Activated T-helper 1 cell treated with anti-CD3 and anti-CD28 coated beads, Interleukin-12 subunit alpha, Interleukin-12 subunit beta, Interleukin-2, Interleukin-4 antibody, amounts not matched to agents 30 ng/mL and 10 ng/mL and 1 ng/mL, durations not matched to agents 14 hours and 24 hours and 36 hours (primary cell): ENCODE measurements around the gene VPS37D. TPM values are rescaled to one million over a fixed set of nuclear protein-coding genes. Genes with fewer than 3 reads are reported as not detected.
A peak's percentile ranks its signal among the peaks of the same experiment; 100 is the strongest.
"Not testable (repeated sequence)": the region's sequence is repeated elsewhere in the genome, so short reads cannot be mapped to it uniquely, and the experiment has no call there.

Experiments used
- DNase-seq: peaks from one replicate; pipeline ENCODE4 v3.0.0; 2021; ENCODE audit warnings: low spot score
- H3K27ac Mint-ChIP-seq: one replicate; pipeline ENCODE4 v1.8.0; 2021; ENCODE audit warnings: mild to moderate bottlenecking, mixed read lengths
- H3K27me3 Mint-ChIP-seq: one replicate; pipeline ENCODE4 v1.8.0; 2022; ENCODE audit warnings: mild to moderate bottlenecking, moderate library complexity, mixed read lengths; ENCODE audit not compliant: insufficient read depth
- H3K36me3 Mint-ChIP-seq: one replicate; pipeline ENCODE4 v1.8.0; 2021; ENCODE audit warnings: low read depth, mixed read lengths
- H3K4me1 Mint-ChIP-seq: one replicate; pipeline ENCODE4 v1.8.0; 2021; ENCODE audit warnings: low read depth, mixed read lengths
- H3K4me3 Mint-ChIP-seq: one replicate; pipeline ENCODE4 v1.8.0; 2021; ENCODE audit warnings: mild to moderate bottlenecking, moderate library complexity, mixed read lengths
- H3K9me3 Mint-ChIP-seq: one replicate; pipeline ENCODE4 v1.8.0; 2021; ENCODE audit warnings: mixed read lengths
- intact Hi-C: fragments of 100-400 bp; cut with micrococcal nuclease; formaldehyde crosslinking; loops from one replicate; pipeline ENCODE4 v1.15.1; 2024
- total RNA-seq: library from RNA; stranded (reverse); gene quantifications from 2 replicates; pipeline ENCODE4 v1.2.3, GENCODE V29; 2022

VPS37D gene
- 0.18 and 0.34 TPM in 2 replicates for total RNA-seq

- Mint-ChIP-seq H3K27me3 (peaks cover 36% of the 10 kb centered on the region), H3K36me3 (no peaks in the 10 kb centered on the region), H3K4me3 (peak within 1 kb of the TSS; percentile 78), H3K9me3 (peaks cover 5% of the 10 kb centered on the region), H3K4me1 (peaks cover 7% of the 10 kb centered on the region), H3K27ac (no peak within 1 kb of the TSS)
- DNase-seq = peak; percentile 91
- intact Hi-C loops = loop anchor here (1.0 kb wide), 8 partner anchors 16 to 145 kb away; partner anchors contain the start of genes ABHD11, BAZ1B, BCL7B and BUD23
Observed at GRCh38 chr7:73667344-73668102, at the start of gene VPS37D. VPS37D (plus strand) TSS chr7:73667831; CDS start chr7:73667959, 128 bp downstream.

DNA sequence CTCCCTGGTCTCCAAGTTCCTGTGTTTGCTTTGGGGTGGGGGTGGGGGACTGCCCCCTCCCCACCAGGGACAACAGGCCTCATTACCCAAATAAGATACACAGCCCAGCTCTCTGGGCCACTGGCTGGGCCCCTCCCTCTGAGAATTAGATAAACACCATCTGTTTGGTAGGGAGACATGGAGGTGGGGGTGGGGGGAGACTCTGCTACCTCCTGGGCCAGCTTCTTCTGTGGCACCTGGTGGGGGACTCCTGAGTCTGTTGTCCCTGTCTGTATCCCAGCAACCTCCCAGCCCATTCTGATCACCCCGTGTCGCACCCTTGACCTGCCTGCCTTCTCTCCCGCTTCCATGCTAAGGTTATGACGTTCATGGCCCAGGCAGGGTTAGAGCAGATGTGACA, 49.1 kb upstream of the VPS37D start:
- H3K27me3 Mint-ChIP-seq = peaks cover 30% of the 10 kb centered on the region
- intact Hi-C loops = no loop called here
- H3K27ac Mint-ChIP-seq = no peak overlapping the region
- no peaks in the 10 kb centered on the region for H3K9me3 Mint-ChIP-seq
- no peaks in the 10 kb centered on the region for H3K36me3 Mint-ChIP-seq
- no peak for DNase-seq
- H3K4me1 Mint-ChIP-seq = no peaks in the 10 kb centered on the region
- no peak overlapping the region for H3K4me3 Mint-ChIP-seq

DNA sequence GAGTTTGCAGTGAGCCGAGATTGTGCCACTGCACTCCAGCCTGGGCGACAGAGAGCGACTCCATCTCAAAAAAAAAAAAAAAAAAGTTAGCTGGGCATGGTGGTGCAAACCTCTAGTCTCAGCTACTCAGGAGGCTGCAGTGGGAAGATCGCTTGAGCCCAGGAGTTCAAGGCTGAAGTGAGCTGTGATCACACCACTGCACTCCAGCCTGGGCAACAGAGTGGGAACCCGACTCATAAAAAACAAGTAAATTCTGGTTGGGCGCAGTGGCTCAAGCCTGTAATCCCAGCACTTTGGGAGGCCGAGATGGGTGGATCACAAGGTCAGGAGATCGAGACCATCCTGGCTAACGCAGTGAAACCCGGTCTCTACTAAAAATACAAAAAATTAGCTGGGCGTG, 48.2 kb upstream of the VPS37D start:
- H3K27ac Mint-ChIP-seq, H3K4me1 Mint-ChIP-seq, DNase-seq, H3K9me3 Mint-ChIP-seq, intact Hi-C loops, H3K36me3 Mint-ChIP-seq, H3K4me3 Mint-ChIP-seq: not testable (repeated sequence)
- H3K27me3 Mint-ChIP-seq = peaks cover 34% of the 10 kb centered on the region

GRCh38 chr7:73621168-73622063, 46.2 kb upstream of the VPS37D start:
- no peak overlapping the region for H3K27ac Mint-ChIP-seq
- H3K36me3 Mint-ChIP-seq = no peaks in the 10 kb centered on the region
- H3K4me3 Mint-ChIP-seq = no peak overlapping the region
- peaks cover 43% of the 10 kb centered on the region for H3K27me3 Mint-ChIP-seq
- no peak for DNase-seq
- intact Hi-C loops = no loop called here
- H3K4me1 Mint-ChIP-seq = no peaks in the 10 kb centered on the region
- H3K9me3 Mint-ChIP-seq = no peaks in the 10 kb centered on the region

- Mint-ChIP-seq H3K36me3 (no peaks in the 10 kb centered on the region), H3K9me3 (no peaks in the 10 kb centered on the region), H3K4me1 (no peaks in the 10 kb centered on the region), H3K27ac (no peak overlapping the region), H3K27me3 (peaks cover 43% of the 10 kb centered on the region), H3K4me3 (no peak overlapping the region)
- no peak for DNase-seq
- intact Hi-C loops = no loop called here
Observed at GRCh38 chr7:73622527-73622908, 45.1 kb upstream of the VPS37D start.

DNA sequence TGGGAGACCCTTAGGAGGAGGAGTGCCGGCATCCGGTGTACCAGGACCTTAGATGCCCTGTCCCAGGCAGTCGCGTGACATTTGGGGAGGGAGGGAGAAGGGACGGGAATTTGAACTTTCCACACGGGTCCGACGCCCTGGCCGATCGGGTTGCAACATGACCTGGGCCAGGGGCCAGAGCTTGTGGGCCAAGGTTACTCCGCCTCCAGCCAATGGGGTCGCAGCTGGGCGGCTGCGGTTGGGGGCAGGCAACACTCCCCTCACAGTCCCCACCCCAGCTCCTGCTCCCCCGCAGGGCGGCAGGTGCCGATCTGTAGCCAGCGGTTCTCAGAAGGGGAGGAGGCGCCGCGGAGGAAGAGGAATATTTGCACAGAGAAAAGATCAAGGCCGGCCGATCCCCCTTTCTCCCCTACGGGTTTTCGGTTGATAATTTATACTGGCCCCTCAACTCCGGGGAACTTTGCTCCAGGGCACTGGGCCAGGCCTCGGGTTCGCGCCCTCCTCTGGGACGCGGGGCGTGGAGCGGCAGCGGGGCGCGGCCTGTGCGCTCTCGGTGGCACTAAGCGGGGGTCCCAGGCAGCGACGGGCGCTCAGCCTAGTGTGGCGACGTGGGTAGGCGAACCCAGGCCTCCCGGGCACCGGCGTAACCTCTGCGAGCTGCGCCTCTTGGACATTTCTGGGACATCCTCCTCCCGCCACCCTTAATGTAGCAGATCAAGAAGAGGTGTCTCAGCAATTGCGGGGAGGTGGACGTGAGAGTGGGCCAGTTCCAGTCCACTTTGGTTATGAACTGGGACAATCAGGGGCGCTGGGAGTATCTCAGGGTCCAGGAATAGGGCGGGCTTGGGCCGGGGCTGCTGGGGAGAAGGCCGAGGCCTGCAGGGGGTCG, 44.5 kb upstream of the VPS37D start:
- no peaks in the 10 kb centered on the region for H3K4me1 Mint-ChIP-seq
- H3K4me3 Mint-ChIP-seq = no peak overlapping the region
- H3K36me3 Mint-ChIP-seq = no peaks in the 10 kb centered on the region
- intact Hi-C loops = no loop called here
- H3K27ac Mint-ChIP-seq = no peak overlapping the region
- DNase-seq = no peak
- H3K9me3 Mint-ChIP-seq = no peaks in the 10 kb centered on the region
- H3K27me3 Mint-ChIP-seq = peaks cover 44% of the 10 kb centered on the region

GRCh38 chr7:73623798-73624668, 43.6 kb upstream of the VPS37D start, which contains the start of gene MLXIPL:
MLXIPL (minus strand) TSS chr7:73624522; CDS start chr7:73624492, 30 bp downstream.
- Mint-ChIP-seq H3K4me3 (no peak within 1 kb of the TSS), H3K36me3 (no peaks in the 10 kb centered on the region), H3K27me3 (peaks cover 49% of the 10 kb centered on the region), H3K9me3 (no peaks in the 10 kb centered on the region), H3K4me1 (no peaks in the 10 kb centered on the region), H3K27ac (no peak within 1 kb of the TSS)
- peak; percentile 38 for DNase-seq
- intact Hi-C loops = loop anchor here (1.0 kb wide), 6 partner anchors 43 to 218 kb away; partner anchors contain the start of genes ABHD11, BUD23, DNAJC30 and METTL27

DNA sequence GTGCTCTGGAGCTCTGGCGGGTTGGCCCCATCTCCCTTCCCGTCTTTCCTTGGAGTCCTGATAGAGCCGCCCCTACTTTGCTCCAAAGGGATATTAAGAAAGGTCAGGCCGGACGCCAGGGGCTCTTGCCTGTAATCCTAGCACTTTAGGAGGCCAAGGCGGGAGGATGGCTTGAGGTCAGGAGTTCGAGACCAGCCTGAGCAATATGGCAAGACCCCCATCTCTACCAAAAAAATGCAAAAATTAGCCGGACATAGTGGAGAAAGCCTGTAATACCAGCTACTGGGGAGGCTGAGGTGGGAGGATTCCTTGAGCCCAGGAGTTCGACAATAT, 43.0 kb upstream of the VPS37D start:
- no peaks in the 10 kb centered on the region for H3K4me1 Mint-ChIP-seq
- no peak overlapping the region for H3K27ac Mint-ChIP-seq
- no peaks in the 10 kb centered on the region for H3K36me3 Mint-ChIP-seq
- H3K9me3 Mint-ChIP-seq = no peaks in the 10 kb centered on the region
- H3K4me3 Mint-ChIP-seq = no peak overlapping the region
- peaks cover 44% of the 10 kb centered on the region for H3K27me3 Mint-ChIP-seq
- DNase-seq = no peak
- intact Hi-C loops = loop anchor here (1.0 kb wide), 6 partner anchors 43 to 218 kb away; partner anchors contain the start of genes ABHD11, BUD23, DNAJC30 and METTL27

DNA sequence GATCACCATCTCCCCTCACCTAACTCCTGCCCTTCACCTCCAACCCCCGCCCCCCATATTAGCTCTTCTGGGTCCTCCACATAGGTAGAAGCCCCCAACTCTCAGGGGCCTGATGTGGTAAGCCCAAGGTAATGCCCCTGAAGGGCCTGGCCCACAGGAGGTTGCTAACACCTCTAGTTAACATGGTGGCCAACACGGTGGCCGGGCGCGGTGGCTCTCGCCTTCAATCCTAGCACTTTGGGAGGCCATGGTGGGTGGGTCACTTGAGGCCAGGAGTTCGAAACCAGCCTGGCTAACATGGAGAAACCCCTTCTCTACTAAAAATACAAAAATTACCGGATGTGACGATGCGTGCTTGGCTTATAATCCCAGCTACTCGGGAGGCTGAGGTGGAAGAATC, 42.4 kb upstream of the VPS37D start:
- Mint-ChIP-seq H3K27me3 (peaks cover 45% of the 10 kb centered on the region), H3K4me3 (no peak overlapping the region), H3K9me3 (no peaks in the 10 kb centered on the region), H3K4me1 (no peaks in the 10 kb centered on the region), H3K36me3 (no peaks in the 10 kb centered on the region), H3K27ac (no peak overlapping the region)
- intact Hi-C loops = no loop called here
- no peak for DNase-seq

DNA sequence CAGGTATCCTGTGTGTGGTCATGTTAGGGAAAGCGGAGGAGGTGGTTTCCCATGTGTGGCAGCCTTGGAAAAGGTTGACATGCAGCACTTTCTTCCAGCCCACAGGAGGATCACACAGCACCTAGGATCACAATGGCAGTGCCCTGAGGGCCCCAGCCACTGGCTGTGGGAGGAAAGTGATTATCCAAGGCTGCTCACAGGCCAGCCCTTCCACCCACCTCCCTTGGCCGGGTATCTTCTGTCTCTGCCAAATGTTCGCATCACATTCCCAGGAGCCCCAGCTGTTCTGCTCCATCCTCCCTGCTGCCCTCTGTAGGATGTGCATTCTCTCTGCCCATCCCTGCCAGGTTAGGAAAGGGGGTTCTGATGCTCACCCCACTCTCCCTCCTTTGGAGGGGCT, 40.8 kb upstream of the VPS37D start:
- peaks cover 45% of the 10 kb centered on the region for H3K27me3 Mint-ChIP-seq
- H3K4me1 Mint-ChIP-seq = no peaks in the 10 kb centered on the region
- DNase-seq = no peak
- H3K4me3 Mint-ChIP-seq = no peak overlapping the region
- H3K36me3 Mint-ChIP-seq = no peaks in the 10 kb centered on the region
- intact Hi-C loops = no loop called here
- no peaks in the 10 kb centered on the region for H3K9me3 Mint-ChIP-seq
- H3K27ac Mint-ChIP-seq = no peak overlapping the region

DNA sequence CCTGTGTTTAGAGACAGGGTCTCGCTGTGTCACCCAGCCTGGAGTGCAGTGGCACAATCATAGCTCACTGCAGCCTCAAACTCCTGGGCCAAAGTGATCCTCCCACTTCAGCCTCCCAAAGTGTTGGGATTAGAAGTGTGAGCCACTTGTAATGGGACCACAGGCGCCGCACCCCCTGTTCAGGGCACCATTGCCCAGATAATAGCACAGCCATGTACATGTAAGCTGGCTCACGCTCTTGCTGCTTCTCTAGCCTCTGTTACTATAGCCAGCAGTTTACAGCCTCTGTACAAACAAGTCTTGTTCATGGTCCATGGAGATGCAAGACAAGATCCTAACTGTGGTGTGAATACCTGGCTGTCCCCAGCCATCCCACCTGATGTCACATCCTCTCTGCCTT, 39.1 kb upstream of the VPS37D start:
- no peak for DNase-seq
- peaks cover 38% of the 10 kb centered on the region for H3K27me3 Mint-ChIP-seq

DNA sequence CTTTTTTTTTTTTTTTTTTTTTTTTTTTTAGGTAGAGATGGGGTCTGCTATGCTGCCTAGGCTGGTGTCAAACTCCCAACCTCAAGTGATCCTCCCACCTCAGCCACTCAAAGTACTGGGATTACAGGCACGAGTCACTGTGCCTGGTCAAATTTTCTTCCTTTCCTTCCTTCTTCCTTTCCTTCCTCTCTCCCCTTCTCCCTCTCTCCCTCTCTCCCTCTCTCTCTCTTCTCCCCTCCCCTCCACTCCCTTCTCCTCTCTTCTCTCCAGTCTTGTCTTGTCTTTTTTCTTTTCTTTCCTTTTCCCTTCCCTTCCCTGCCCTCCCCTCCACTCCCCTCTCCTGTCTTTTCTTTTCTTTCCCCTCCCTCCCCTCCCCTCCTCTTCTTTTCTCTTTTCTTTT, 36.1 kb upstream of the VPS37D start:
- H3K27me3 Mint-ChIP-seq = peaks cover 24% of the 10 kb centered on the region
- intact Hi-C loops = no loop called here
- H3K27ac Mint-ChIP-seq = no peak overlapping the region
- no peaks in the 10 kb centered on the region for H3K9me3 Mint-ChIP-seq
- no peaks in the 10 kb centered on the region for H3K36me3 Mint-ChIP-seq
- DNase-seq = no peak
- H3K4me1 Mint-ChIP-seq = no peaks in the 10 kb centered on the region
- H3K4me3 Mint-ChIP-seq = no peak overlapping the region

More for the DNA sequence above, 39.1 kb upstream of the VPS37D start:
- Mint-ChIP-seq H3K9me3 (no peaks in the 10 kb centered on the region), H3K4me1 (no peaks in the 10 kb centered on the region), H3K36me3 (no peaks in the 10 kb centered on the region), H3K27ac (no peak overlapping the region), H3K4me3 (no peak overlapping the region)
- intact Hi-C loops = no loop called here
